Effector memory CD8-positive, alpha-beta T cell (primary cell): ENCODE measurements around the gene TOX2.
A peak's percentile ranks its signal among the peaks of the same experiment; 100 is the strongest.

ENCODE experiments used
- ATAC-seq: fragments of 150-1000 bp; cut with Tn5 transposase; replicated peaks from 2 replicates; pipeline ENCODE4 v1.10.0; 2021; ENCODE audit warnings: mild to moderate bottlenecking, moderate library complexity
- DNase-seq, 3 experiments: peaks; one replicate each; pipeline ENCODE4 v3.0.0; 2021
- H3K27ac Mint-ChIP-seq, 2 donors: one replicate each; pipeline ENCODE4 v1.8.0; 2022; ENCODE audit warnings: mild to moderate bottlenecking in 2 of 2, mixed read lengths in 2 of 2, moderate library complexity in 2 of 2
- H3K27me3 Mint-ChIP-seq, 2 donors: one replicate each; pipeline ENCODE4 v1.8.0; 2022; ENCODE audit warnings: mixed read lengths in 2 of 2
- H3K36me3 Mint-ChIP-seq: one replicate; pipeline ENCODE4 v1.8.0; 2022; ENCODE audit warnings: mild to moderate bottlenecking, moderate library complexity, mixed read lengths; ENCODE audit not compliant: insufficient read depth
- H3K4me1 Mint-ChIP-seq, 2 donors: one replicate each; pipeline ENCODE4 v1.8.0; 2022; ENCODE audit warnings: low read depth in 2 of 2, mixed read lengths in 2 of 2
- H3K4me3 Mint-ChIP-seq, 2 donors: one replicate each; pipeline ENCODE4 v1.8.0; 2022; ENCODE audit warnings: mild to moderate bottlenecking in 2 of 2, mixed read lengths in 2 of 2, moderate library complexity in 2 of 2
- H3K9me3 Mint-ChIP-seq, 2 donors: one replicate each; pipeline ENCODE4 v1.8.0; 2022; ENCODE audit warnings: mixed read lengths in 2 of 2

Gene TOX2

GRCh38 chr20:44031781-44032582 is 117.3 kb downstream of the TOX2 start:
- peaks cover 27 to 80% of the 10 kb centered on the region in 2 donors for H3K27me3 Mint-ChIP-seq
- no peak overlapping the region for H3K27ac Mint-ChIP-seq
- H3K36me3 Mint-ChIP-seq: peaks cover 4% of the 10 kb centered on the region
- DNase-seq (no peak), ATAC-seq (no peak)
- peaks cover 0 to 7% of the 10 kb centered on the region in 2 donors for H3K9me3 Mint-ChIP-seq
- no peak overlapping the region for H3K4me3 Mint-ChIP-seq
- peaks cover 40 to 58% of the 10 kb centered on the region in 2 donors for H3K4me1 Mint-ChIP-seq

- H3K27me3 Mint-ChIP-seq: peaks cover 27 to 80% of the 10 kb centered on the region in 2 donors
- H3K36me3 Mint-ChIP-seq: peaks cover 4% of the 10 kb centered on the region
- H3K4me3 Mint-ChIP-seq: peak overlapping the region in 1 of 2 donors; percentile 43
- peaks cover 0 to 7% of the 10 kb centered on the region in 2 donors for H3K9me3 Mint-ChIP-seq
- H3K27ac Mint-ChIP-seq: no peak overlapping the region
- ATAC-seq: no peak
- DNase-seq: no peak
- H3K4me1 Mint-ChIP-seq: peaks cover 36 to 54% of the 10 kb centered on the region in 2 donors
Measured at GRCh38 chr20:44032583-44033331, 118.1 kb downstream of the TOX2 start.

- Mint-ChIP-seq H3K4me3 (peak overlapping the region in 1 of 2 donors; percentile 43), H3K36me3 (peaks cover 4% of the 10 kb centered on the region), H3K27ac (no peak overlapping the region), H3K27me3 (peaks cover 26 to 79% of the 10 kb centered on the region in 2 donors), H3K9me3 (peaks cover 0 to 7% of the 10 kb centered on the region in 2 donors), H3K4me1 (peaks cover 32 to 48% of the 10 kb centered on the region in 2 donors)
- DNase-seq (no peak), ATAC-seq (no peak)
Measured at GRCh38 chr20:44033344-44033743, 118.7 kb downstream of the TOX2 start.

DNA sequence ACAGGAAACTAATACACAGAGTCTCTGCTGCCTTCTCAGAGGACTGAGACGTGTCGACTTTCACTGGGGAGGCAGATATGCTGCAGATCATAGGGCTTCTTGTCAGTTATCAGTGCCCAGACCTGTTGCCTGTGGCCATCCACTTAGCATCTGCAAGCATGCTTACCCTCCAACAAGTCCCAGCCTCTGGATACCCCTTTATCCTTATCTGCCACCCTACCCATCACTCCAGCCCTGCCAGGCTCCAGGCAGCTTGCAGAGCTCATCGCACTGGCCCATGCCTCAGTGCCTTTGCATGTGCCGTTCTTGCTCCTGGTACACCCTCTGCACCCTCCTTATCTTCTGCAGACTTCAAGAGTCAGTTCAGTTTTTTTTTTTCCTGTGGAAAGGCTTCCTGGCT is 119.2 kb downstream of the TOX2 start:
- H3K27ac Mint-ChIP-seq: peak overlapping the region in 1 of 2 donors; percentile 50
- H3K4me3 Mint-ChIP-seq: peak overlapping the region in 1 of 2 donors; percentile 43
- H3K27me3 Mint-ChIP-seq: peaks cover 28 to 77% of the 10 kb centered on the region in 2 donors
- peaks cover 0 to 7% of the 10 kb centered on the region in 2 donors for H3K9me3 Mint-ChIP-seq
- DNase-seq (no peak), ATAC-seq (no peak)
- H3K4me1 Mint-ChIP-seq: peaks cover 27 to 44% of the 10 kb centered on the region in 2 donors
- H3K36me3 Mint-ChIP-seq: peaks cover 3% of the 10 kb centered on the region

- peaks cover 21 to 40% of the 10 kb centered on the region in 2 donors for H3K4me1 Mint-ChIP-seq
- H3K4me3 Mint-ChIP-seq: no peak overlapping the region
- H3K27ac Mint-ChIP-seq: no peak overlapping the region
- H3K9me3 Mint-ChIP-seq: peaks cover 0 to 7% of the 10 kb centered on the region in 2 donors
- no peaks in the 10 kb centered on the region for H3K36me3 Mint-ChIP-seq
- ATAC-seq: no peak
- DNase-seq: no peak
- H3K27me3 Mint-ChIP-seq: peaks cover 34 to 77% of the 10 kb centered on the region in 2 donors
Measured at GRCh38 chr20:44034451-44034850, 119.8 kb downstream of the TOX2 start.

DNA sequence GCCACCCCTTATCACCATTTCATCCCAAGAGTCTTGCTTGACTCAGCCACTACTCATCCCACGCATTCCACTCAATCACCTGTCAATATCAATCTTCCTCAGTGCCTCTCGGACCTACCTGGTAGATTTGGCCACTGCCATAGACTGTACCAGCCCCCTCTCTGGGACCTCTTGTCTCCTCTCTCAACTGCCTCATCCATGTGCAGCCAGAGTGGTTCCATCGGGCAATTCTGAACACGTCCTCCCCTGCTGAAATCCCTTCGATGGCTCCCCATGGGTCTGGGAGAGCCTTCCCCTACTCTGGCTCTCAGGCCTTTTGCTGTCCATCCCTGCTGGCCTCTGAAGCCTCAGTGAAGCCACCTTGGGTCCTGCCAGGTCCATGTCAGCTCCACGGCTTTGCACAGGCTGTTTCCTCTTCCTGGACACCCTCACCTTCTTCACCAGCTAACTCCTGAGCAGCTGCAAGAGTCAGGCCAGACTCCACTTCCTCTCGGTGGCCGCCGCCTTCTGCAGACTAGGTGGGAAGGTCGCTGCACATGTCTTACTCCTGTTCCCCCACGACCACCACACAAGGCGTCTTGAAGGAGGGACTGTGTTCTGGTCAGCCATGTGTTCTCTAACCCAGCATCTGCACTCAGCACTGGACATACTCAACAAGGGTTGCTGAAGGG is 120.4 kb downstream of the TOX2 start:
- H3K27me3 Mint-ChIP-seq: peaks cover 29 to 77% of the 10 kb centered on the region in 2 donors
- H3K4me1 Mint-ChIP-seq: peaks cover 14 to 33% of the 10 kb centered on the region in 2 donors
- ATAC-seq: no peak
- DNase-seq: no peak
- H3K36me3 Mint-ChIP-seq: no peaks in the 10 kb centered on the region
- H3K9me3 Mint-ChIP-seq: peaks cover 0 to 7% of the 10 kb centered on the region in 2 donors
- H3K4me3 Mint-ChIP-seq: no peak overlapping the region
- H3K27ac Mint-ChIP-seq: no peak overlapping the region

DNA sequence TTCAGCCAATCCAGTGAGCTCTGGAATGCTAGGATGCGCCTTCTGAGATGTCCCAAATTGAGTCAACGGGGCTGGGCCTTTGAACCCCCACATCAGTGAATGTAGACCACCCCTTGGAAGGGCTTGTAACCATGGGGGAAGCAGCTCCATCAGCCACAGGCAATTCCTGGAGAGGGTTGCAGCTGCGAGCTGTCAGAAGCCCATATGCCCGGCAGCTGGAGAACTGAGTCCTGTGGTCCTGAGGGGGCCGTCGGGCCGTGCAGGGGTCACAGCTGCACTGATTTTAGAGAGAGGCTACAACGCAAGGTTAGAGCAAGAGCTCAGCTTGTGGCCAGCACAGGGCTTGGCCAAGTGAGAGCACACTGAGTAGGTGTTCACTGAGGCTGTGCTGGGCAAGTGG is 121.3 kb downstream of the TOX2 start:
- ATAC-seq (no peak), DNase-seq (no peak)
- H3K36me3 Mint-ChIP-seq: no peaks in the 10 kb centered on the region
- H3K4me3 Mint-ChIP-seq: no peak overlapping the region
- H3K4me1 Mint-ChIP-seq: peaks cover 7 to 26% of the 10 kb centered on the region in 2 donors
- no peaks in the 10 kb centered on the region for H3K9me3 Mint-ChIP-seq
- H3K27ac Mint-ChIP-seq: no peak overlapping the region
- peaks cover 27 to 77% of the 10 kb centered on the region in 2 donors for H3K27me3 Mint-ChIP-seq

DNA sequence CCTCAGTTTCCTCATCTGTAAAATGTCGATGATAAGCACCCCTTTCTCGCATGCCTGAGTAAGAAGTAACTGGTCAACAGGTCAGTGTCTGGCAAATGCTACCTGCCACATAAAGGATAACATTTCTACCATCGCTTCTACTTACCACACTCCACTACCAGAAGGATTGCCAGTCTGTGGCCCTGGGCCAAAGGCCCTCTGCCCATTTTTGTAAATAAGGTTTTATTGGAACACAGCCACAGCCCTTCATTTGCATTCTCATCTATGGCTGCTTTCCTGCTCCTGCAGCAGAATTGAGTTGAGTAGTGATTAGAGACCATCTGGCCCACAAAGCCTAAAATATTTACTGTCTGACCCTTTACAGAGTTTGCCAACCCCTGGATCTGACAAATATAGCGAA is 121.8 kb downstream of the TOX2 start:
- ATAC-seq (no peak), DNase-seq (no peak)
- Mint-ChIP-seq H3K27me3 (peaks cover 25 to 77% of the 10 kb centered on the region in 2 donors), H3K36me3 (no peaks in the 10 kb centered on the region), H3K4me1 (peaks cover 7 to 26% of the 10 kb centered on the region in 2 donors), H3K9me3 (no peaks in the 10 kb centered on the region), H3K27ac (no peak overlapping the region), H3K4me3 (no peak overlapping the region)

- peaks cover 0 to 7% of the 10 kb centered on the region in 2 donors for H3K4me1 Mint-ChIP-seq
- peaks cover 20 to 86% of the 10 kb centered on the region in 2 donors for H3K27me3 Mint-ChIP-seq
- H3K36me3 Mint-ChIP-seq: no peaks in the 10 kb centered on the region
- no peak overlapping the region for H3K4me3 Mint-ChIP-seq
- DNase-seq: no peak
- H3K27ac Mint-ChIP-seq: no peak overlapping the region
- H3K9me3 Mint-ChIP-seq: no peaks in the 10 kb centered on the region
- ATAC-seq: no peak
Measured at GRCh38 chr20:44038681-44039123, 124.0 kb downstream of the TOX2 start.

DNA sequence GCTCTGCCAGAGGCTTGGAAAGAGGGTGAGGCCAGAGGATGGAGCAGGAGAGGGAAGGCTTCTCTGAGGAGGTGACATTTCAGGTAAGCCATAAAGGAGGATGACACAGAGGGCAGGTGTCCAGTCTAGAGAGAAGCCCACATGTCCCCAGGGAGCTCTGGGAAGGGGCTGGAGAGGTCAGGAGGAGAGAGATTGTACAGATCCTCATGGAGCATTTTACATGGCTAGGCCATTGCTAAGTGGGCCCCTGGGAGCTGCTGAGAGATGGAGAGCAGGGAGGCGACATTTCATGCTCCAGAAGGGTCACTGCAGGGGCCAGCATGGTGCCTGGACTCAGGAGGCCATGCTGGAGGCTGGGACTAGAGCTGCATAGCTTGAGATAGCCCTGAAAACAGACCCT is 124.5 kb downstream of the TOX2 start:
- no peak overlapping the region for H3K4me3 Mint-ChIP-seq
- peaks cover 20 to 86% of the 10 kb centered on the region in 2 donors for H3K27me3 Mint-ChIP-seq
- peaks cover 0 to 3% of the 10 kb centered on the region in 2 donors for H3K4me1 Mint-ChIP-seq
- no peak for DNase-seq
- no peaks in the 10 kb centered on the region for H3K36me3 Mint-ChIP-seq
- H3K9me3 Mint-ChIP-seq: no peaks in the 10 kb centered on the region
- no peak overlapping the region for H3K27ac Mint-ChIP-seq
- ATAC-seq: no peak

DNA sequence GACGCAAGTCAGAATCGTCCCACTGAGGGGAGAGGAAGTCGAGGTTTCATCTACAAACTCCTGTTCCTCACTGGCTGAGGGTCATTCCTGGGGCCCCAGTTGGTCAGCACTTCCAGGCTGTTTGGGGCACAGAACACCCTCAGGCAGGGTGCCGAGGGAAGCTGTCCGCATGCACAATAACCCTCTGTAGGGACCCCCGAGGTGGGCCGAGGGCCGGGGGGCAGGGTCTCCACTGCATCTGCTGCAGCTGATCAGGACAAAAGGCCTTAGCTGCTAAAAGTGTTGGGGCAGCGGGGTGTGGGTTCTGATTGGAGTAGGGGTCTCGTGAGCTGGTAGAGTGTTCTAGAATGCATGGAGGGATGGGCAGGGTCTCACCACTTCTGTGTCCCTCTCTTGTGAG is 125.1 kb downstream of the TOX2 start:
- Mint-ChIP-seq H3K4me3 (no peak overlapping the region), H3K27ac (no peak overlapping the region), H3K36me3 (no peaks in the 10 kb centered on the region), H3K4me1 (peaks cover 0 to 3% of the 10 kb centered on the region in 2 donors), H3K9me3 (no peaks in the 10 kb centered on the region), H3K27me3 (peaks cover 20 to 82% of the 10 kb centered on the region in 2 donors)
- ATAC-seq: no peak
- no peak for DNase-seq

DNA sequence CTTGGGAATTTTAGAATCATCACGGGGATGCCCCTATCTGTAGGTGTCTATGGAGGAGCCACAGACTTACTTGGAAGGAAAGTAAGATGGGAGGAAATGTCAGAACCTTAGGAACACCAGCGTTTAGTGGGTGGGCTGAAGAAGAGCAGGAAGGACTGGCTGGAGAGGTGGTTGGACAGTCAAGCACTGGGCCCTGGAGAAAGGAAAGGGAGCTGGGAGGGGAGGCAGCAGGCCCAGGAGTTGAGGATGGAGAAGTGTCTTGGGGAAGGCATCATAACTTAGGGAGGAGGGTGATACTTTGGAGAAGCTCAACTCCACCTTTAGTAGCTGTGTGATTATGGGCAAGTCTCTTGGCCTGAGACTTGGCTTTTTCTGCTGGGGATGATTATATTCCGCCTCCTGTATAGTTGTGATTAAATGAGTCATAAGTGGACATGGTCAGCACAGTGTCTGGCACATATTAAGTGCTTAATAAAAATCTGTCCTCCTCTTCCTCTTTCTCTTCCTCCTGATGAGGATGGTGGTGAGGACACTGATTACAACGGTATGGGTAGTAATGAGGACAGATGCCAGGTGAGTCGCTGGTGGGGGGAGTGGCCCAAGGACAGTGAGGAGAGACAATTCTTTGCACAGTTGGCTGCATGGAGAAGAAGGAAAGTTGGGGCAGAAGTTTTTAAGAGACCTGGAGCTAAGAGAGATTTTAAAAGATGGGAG is 125.7 kb downstream of the TOX2 start:
- peaks cover 20 to 78% of the 10 kb centered on the region in 2 donors for H3K27me3 Mint-ChIP-seq
- H3K27ac Mint-ChIP-seq: no peak overlapping the region
- DNase-seq (no peak), ATAC-seq (no peak)
- no peaks in the 10 kb centered on the region for H3K9me3 Mint-ChIP-seq
- peaks cover 0 to 3% of the 10 kb centered on the region in 2 donors for H3K4me1 Mint-ChIP-seq
- H3K36me3 Mint-ChIP-seq: no peaks in the 10 kb centered on the region
- H3K4me3 Mint-ChIP-seq: no peak overlapping the region

GRCh38 chr20:44041001-44041400 is 126.3 kb downstream of the TOX2 start:
- Mint-ChIP-seq H3K4me1 (peaks cover 0 to 3% of the 10 kb centered on the region in 2 donors), H3K4me3 (no peak overlapping the region), H3K27ac (no peak overlapping the region), H3K27me3 (peaks cover 20 to 79% of the 10 kb centered on the region in 2 donors), H3K36me3 (no peaks in the 10 kb centered on the region), H3K9me3 (no peaks in the 10 kb centered on the region)
- ATAC-seq (no peak), DNase-seq (no peak)
